Measurements from ENCODE around the gene MTHFD1.

Gene MTHFD1

DNA sequence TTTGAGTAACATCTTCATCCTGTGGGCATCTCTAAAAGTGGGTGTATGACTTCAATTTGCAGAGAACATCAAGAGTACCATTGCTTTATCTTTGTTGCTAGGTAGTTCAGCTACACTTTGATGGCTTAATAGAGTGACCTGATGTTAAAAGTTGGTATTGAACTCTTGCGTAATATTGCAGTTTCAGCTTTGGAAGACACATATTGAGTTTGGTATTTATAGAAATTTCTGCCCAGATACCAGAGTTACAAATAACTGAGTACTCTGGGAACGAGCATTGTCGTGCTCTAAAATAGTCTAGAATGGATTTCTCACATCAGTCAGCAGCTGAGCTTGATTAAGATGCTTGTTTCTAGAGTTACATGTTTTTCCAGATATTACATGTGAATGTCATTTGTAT is 52.3 kb downstream of the MTHFD1 start:
- TF ChIP-seq, protein P1, sequence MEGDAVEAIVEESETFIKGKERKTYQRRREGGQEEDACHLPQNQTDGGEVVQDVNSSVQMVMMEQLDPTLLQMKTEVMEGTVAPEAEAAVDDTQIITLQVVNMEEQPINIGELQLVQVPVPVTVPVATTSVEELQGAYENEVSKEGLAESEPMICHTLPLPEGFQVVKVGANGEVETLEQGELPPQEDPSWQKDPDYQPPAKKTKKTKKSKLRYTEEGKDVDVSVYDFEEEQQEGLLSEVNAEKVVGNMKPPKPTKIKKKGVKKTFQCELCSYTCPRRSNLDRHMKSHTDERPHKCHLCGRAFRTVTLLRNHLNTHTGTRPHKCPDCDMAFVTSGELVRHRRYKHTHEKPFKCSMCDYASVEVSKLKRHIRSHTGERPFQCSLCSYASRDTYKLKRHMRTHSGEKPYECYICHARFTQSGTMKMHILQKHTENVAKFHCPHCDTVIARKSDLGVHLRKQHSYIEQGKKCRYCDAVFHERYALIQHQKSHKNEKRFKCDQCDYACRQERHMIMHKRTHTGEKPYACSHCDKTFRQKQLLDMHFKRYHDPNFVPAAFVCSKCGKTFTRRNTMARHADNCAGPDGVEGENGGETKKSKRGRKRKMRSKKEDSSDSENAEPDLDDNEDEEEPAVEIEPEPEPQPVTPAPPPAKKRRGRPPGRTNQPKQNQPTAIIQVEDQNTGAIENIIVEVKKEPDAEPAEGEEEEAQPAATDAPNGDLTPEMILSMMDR (IDR thresholded peaks at IDR 0.05; ENCODE audit: insufficient read depth, low read length, missing control alignments): no peak
- H3K4me3 ChIP-seq (ENCODE audit: low read depth, low read length): no peak overlapping the region
- POLR2A ChIA-PET: interaction anchor here (0.6 kb wide), 1 partner anchor 26 kb away, joined by 7 read pairs; no protein-coding TSS in a partner anchor
- no peak for DNase-seq (ENCODE audit: low read depth, low spot score)
- CTCF ChIA-PET: interaction anchor here (1.3 to 3.4 kb wide), 4 partner anchors 10 to 38 kb away, joined by 3 to 26 read pairs (median 5); no protein-coding TSS in a partner anchor

DNA sequence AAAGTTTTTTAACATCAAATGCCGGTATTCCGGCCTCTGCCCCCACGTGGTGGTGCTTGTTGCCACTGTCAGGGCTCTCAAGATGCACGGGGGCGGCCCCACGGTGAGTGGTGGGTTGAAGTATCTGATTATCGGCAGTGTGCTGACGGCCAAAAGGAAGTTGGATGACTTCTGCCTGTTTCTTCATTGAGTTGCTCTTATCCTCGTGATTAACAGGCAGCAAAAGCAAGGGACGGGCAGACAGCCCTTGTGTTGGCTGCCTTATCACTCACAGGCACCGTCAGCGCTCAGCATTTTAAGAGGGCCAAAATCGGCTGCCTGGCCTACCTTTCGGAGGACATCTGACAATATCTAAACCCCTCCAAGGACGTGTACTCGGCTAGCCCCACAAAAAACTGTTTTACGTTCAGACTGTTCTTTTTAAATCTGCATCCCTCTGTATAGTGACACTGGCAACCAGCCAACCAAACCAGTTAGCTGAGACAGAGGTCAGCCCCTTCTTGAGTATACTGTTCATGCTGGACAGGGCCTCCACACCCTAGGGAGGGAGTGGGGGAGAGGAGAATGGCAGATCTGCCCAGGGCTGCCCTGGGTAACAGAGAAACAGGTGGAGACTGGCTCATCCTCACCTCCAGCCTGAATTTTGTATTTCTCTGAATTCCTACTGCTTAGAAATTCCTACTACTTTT is 54.3 kb downstream of the MTHFD1 start:
- POLR2A ChIA-PET: no interaction called here
- H3K4me3 ChIP-seq (ENCODE audit: low read depth, low read length): no peak overlapping the region
- TF ChIP-seq, protein P1 (IDR thresholded peaks at IDR 0.05; ENCODE audit: insufficient read depth, low read length, missing control alignments): no peak
- DNase-seq (ENCODE audit: low read depth, low spot score): no peak
- CTCF ChIA-PET: interaction anchor here (1.3 kb wide), 1 partner anchor 12 kb away, joined by 9 read pairs; no protein-coding TSS in a partner anchor

DNA sequence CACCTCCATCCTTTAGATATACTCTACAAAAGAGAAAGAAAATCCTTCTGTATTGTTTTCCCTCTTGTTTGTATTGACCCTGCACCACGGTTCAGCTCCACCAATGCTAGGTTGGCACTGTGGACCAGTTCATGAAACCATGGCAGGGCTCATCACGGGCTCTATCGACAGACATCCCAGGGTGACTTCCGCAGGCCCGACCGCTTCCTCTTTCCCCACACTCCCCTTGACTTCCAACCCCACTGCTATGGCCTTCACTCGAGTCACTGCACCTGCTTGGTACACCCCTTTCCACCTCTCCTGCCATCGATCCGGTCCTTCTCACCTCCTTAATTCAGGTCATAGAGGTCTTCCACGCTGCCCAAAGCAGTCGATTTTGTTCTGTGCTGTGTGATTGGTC is 56.0 kb downstream of the MTHFD1 start:
- no peak overlapping the region for H3K4me3 ChIP-seq (ENCODE audit: low read depth, low read length)
- CTCF ChIA-PET: interaction anchor here (1.0 to 3.1 kb wide), 2 partner anchors 14 to 447 kb away, joined by 3 to 18 read pairs; no protein-coding TSS in a partner anchor
- no peak for DNase-seq (ENCODE audit: low read depth, low spot score)
- POLR2A ChIA-PET: no interaction called here
- TF ChIP-seq, protein P1 (IDR thresholded peaks at IDR 0.05; ENCODE audit: insufficient read depth, low read length, missing control alignments): no peak

DNA sequence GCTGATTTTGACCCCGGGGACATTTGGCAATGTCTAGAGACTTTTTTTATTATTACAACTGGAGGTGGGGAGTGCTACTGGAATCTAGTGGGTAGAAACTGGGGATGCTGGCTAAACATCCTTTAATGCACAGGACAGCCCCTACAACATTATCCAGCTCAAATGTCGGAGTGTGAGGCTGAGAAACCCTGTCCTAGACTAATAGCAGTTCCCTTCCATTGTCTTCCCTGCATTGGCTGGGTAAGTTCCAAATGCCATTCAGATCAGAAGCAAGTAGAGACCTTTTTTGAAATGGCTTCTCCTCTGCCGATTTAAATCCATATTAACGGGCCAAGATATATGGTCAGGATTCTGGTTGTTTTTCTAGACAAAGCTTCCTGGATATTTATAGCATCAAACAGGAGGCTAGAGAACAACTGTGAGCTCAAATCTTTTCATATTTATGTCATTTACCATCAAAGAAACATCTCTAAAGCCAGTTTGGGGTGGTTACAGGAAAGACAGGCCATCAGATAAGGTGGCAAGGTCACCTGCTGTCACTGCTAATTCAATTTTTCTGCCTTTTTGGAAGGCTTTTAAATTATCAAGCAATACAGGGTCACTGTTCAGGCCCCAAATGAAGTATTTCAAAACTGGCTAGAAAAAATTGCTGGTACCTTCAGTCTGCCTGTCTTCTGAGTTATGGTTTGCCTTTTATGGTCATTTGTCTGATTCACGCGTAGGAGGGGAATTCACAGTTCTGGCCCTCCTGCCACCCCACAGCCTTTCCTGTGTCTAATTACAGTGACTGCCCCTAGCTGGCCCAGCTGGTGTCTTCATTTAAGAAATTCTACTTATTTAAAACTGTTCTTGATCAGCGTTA is 57.1 kb downstream of the MTHFD1 start:
- TF ChIP-seq, protein P1 (IDR thresholded peaks at IDR 0.05; ENCODE audit: insufficient read depth, low read length, missing control alignments): no peak
- DNase-seq (ENCODE audit: low read depth, low spot score): peak; percentile 59
- ChIA-PET POLR2A (interaction anchor here (1.5 kb wide), 1 partner anchor 60 kb away, joined by 4 read pairs; the partner anchor contains the start of gene ZBTB1), CTCF (interaction anchor here (0.7 to 3.1 kb wide), 6 partner anchors 9 to 108 kb away, joined by 3 to 18 read pairs (median 6); no protein-coding TSS in a partner anchor)
- H3K4me3 ChIP-seq (ENCODE audit: low read depth, low read length): no peak overlapping the region

DNA sequence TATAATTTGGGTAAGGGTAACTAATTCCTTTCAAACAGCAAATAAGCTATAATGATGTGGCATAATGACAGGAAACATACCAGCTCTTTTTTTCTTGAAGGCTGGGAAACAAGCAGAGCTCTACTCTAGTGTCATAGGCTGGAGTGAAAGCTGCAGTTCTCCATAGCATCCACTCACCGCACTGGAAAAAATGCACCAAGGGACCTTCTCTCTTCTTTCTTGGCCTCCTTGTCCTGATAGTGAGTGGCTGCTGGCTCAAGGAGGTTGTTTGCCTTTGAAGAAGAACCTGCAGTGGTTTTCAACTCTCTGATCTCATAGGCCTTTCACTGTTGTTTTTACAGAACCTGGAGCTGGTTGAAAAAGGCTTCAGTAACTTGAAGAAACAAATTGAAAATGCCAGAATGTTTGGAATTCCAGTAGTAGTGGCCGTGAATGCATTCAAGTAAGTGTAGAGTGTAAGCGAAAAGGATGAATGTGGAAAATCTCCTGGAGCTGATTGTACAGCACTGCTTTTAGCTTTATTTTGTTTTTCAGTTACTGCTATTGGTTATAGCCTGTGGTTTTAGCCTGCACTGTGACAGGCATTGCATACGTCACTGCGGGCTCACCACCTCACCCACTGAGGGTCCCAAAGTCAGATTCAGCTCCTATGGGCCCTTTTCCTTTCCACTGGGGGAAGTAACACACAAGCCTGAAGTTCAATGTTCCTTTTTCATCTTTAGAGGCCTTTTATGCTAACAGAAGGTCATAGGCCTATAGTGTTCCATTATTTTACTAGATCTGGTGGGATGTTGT is 59.9 kb downstream of the MTHFD1 start:
- CTCF ChIA-PET: interaction anchor here (0.7 to 5.5 kb wide), 7 partner anchors 9 to 144 kb away, joined by 3 to 23 read pairs (median 5); partner anchors contain the start of gene HSPA2
- POLR2A ChIA-PET: interaction anchor here (0.6 kb wide), 1 partner anchor 20 kb away, joined by 3 read pairs; no protein-coding TSS in a partner anchor
- no peak overlapping the region for H3K4me3 ChIP-seq (ENCODE audit: low read depth, low read length)
- TF ChIP-seq, protein P1 (IDR thresholded peaks at IDR 0.05; ENCODE audit: insufficient read depth, low read length, missing control alignments): no peak
- DNase-seq (ENCODE audit: low read depth, low spot score): no peak
